A673 (cell line): ENCODE measurements around the gene CDC42BPA. TPM values are rescaled to one million over a fixed set of nuclear protein-coding genes. Genes with fewer than 3 reads are reported as not detected.

Experiments
- BruUV-seq: library from RNA; stranded (reverse); fragments of 400-500 nt; replicated peaks from 2 replicates; lab custom pipeline; 2021; lab: Mats Ljungman, UMichigan
- CTCF ChIA-PET: fragments of 300-600 bp; sonication (Branson Sonifier 250); formaldehyde crosslinking; loops from one replicate; lab custom pipeline; 2022; ENCODE audit warnings: antibody characterized with exemption; lab: Charles Lee
- POLR2A ChIA-PET: fragments of 300-600 bp; sonication (Branson Sonifier 250); formaldehyde crosslinking; loops from one replicate; lab custom pipeline; 2022; ENCODE audit warnings: antibody characterized with exemption; ENCODE audit not compliant: low non-redundant PET; lab: Charles Lee
- DNase-seq: peaks from one replicate; pipeline ENCODE4 v3.0.0-alpha.2; 2015; ENCODE audit warnings: low spot score
- H3K27ac ChIP-seq: fragments of 200-600 bp; sonication (generic); 2 replicates; pipeline ENCODE4 v1.5.1; 2016; ENCODE audit warnings: mixed run types, low read depth, mild to moderate bottlenecking, mixed read lengths, antibody characterized with exemption, low read length; ENCODE audit not compliant: poor library complexity, severe bottlenecking
- H3K27me3 ChIP-seq: fragments of 200-600 bp; sonication (generic); replicated peaks from 2 replicates; pipeline ENCODE4 v1.6.1; 2017; ENCODE audit warnings: mixed run types, low read depth, mild to moderate bottlenecking, mixed read lengths, antibody characterized with exemption, low read length; ENCODE audit not compliant: insufficient read depth, poor library complexity
- H3K36me3 ChIP-seq: fragments of 200-600 bp; sonication (generic); 2 replicates; pipeline ENCODE4 v1.6.1; 2016; ENCODE audit warnings: mixed run types, mild to moderate bottlenecking, mixed read lengths, antibody characterized with exemption, low read length; ENCODE audit not compliant: insufficient read depth, poor library complexity, severe bottlenecking
- H3K4me1 ChIP-seq: fragments of 200-600 bp; sonication (generic); 2 replicates; pipeline ENCODE4 v1.6.1; 2017; ENCODE audit warnings: mixed run types, mild to moderate bottlenecking, mixed read lengths, antibody characterized with exemption, low read length; ENCODE audit not compliant: insufficient read depth, poor library complexity, severe bottlenecking
- H3K4me3 ChIP-seq: fragments of 200-600 bp; sonication (generic); 2 replicates; pipeline ENCODE4 v1.5.1; 2016; ENCODE audit warnings: low read depth, mixed run types, mild to moderate bottlenecking, mixed read lengths, low read length; ENCODE audit not compliant: poor library complexity, severe bottlenecking
- H3K9me3 ChIP-seq: fragments of 200-600 bp; sonication (generic); 2 replicates; pipeline ENCODE4 v1.6.1; 2016; ENCODE audit warnings: mixed run types, low read depth, mild to moderate bottlenecking, mixed read lengths, antibody characterized with exemption, low read length; ENCODE audit not compliant: poor library complexity, severe bottlenecking
- EZH2 ChIP-seq: fragments of 200-600 bp; sonication (generic); IDR thresholded peaks from 2 replicates; pipeline ENCODE4 v1.6.1; 2017; ENCODE audit warnings: borderline replicate concordance, low read depth, mild to moderate bottlenecking, mixed read lengths, antibody characterized with exemption, low read length; ENCODE audit not compliant: poor library complexity, severe bottlenecking
- intact Hi-C: fragments of 100-400 bp; cut with micrococcal nuclease; formaldehyde crosslinking; loops from one replicate; pipeline ENCODE4 v1.10.0; 2022; ENCODE audit not compliant: unreplicated experiment
- total RNA-seq: library from RNA; stranded (reverse); gene quantifications from 2 replicates; pipeline ENCODE4 v1.2.3, GENCODE V29; 2021
- TF ChIP-seq, protein P1 (sequence below): fragments of 300-800, 200-600 bp; sonication (generic); conservative IDR thresholded peaks from 2 replicates; pipeline ENCODE4 v1.5.1; 2017; ENCODE audit warnings: low read depth, mild to moderate bottlenecking, antibody characterized with exemption, low read length, moderate library complexity, mixed read lengths

The CDC42BPA gene
- total RNA-seq, 1 experiment from 2014 or later: 21.7 TPM

DNA sequence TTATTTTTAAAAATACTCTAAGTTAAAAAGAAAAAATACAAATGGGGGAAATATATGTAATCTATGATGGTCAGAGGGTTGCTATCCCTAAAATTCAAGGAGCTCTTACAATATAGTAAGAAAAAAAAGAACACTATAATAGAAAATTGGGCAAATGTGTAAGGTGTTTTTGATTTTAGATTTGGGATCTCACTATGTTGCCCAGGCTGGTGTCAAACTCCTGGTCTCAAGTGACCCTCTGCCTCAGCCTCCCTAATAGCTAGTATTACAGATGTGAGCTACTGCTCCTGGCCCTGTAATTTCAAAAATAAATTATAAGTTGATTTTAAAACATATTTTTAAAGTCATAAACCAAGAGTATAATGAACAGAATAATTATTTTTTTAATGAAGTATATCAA lies 45.9 kb downstream of the CDC42BPA start:
- Histone ChIP-seq H3K36me3 (no peaks in the 10 kb centered on the region), H3K9me3 (no peaks in the 10 kb centered on the region), H3K27ac (no peak overlapping the region), H3K4me3 (no peak overlapping the region), H3K4me1 (no peaks in the 10 kb centered on the region), H3K27me3 (no peaks in the 10 kb centered on the region)
- ChIA-PET CTCF (no interaction called here), POLR2A (no interaction called here)
- no peak for DNase-seq
- intact Hi-C loops: no loop called here
- BruUV-seq: no TSS peak
- no peak for TF ChIP-seq EZH2
- TF ChIP-seq, protein P1, sequence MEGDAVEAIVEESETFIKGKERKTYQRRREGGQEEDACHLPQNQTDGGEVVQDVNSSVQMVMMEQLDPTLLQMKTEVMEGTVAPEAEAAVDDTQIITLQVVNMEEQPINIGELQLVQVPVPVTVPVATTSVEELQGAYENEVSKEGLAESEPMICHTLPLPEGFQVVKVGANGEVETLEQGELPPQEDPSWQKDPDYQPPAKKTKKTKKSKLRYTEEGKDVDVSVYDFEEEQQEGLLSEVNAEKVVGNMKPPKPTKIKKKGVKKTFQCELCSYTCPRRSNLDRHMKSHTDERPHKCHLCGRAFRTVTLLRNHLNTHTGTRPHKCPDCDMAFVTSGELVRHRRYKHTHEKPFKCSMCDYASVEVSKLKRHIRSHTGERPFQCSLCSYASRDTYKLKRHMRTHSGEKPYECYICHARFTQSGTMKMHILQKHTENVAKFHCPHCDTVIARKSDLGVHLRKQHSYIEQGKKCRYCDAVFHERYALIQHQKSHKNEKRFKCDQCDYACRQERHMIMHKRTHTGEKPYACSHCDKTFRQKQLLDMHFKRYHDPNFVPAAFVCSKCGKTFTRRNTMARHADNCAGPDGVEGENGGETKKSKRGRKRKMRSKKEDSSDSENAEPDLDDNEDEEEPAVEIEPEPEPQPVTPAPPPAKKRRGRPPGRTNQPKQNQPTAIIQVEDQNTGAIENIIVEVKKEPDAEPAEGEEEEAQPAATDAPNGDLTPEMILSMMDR: no peak

DNA sequence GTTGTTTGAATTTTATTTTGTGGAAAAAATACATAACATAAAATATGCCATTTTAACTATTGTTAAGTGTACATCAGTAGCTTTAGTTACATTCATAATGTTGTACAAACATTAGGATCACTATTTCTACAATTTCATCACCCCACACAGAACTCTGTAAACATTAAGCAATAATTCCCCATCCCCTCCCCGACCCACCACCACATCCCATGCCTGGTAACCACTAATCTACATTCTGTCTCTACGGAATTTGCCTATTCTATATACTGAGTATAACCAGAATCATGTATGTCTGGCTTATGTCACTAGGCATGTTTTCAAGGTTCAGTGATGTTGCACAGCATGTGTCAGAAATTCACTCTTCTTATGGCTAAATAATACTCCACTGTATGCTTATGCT lies 47.7 kb downstream of the CDC42BPA start:
- BruUV-seq: no TSS peak
- TF ChIP-seq, protein P1: no peak
- TF ChIP-seq EZH2: no peak
- intact Hi-C loops: no loop called here

DNA sequence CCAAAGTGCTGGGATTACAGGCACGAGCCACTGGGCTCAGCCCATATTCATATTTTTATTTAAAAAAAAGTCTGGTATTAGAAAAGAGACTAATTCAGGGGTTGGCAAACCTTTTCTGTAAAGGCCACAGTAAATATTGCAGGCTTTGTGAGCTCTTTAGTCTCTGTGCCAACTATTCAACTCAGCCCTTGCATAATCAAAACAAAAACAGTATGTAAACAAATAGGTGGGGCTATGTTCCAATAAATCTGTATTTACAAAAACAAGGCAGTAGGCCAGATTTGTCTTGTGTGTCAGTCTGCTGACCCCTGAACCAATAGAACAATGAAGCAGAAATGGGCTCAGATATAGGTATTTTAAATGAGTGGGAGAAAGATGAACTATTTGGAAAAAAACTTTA lies 49.3 kb downstream of the CDC42BPA start:
- Histone ChIP-seq H3K4me1 (peaks cover 10% of the 10 kb centered on the region), H3K27ac (no peak overlapping the region), H3K9me3 (no peaks in the 10 kb centered on the region), H3K27me3 (no peaks in the 10 kb centered on the region), H3K4me3 (no peak overlapping the region), H3K36me3 (no peaks in the 10 kb centered on the region)
- DNase-seq: no peak
- intact Hi-C loops: no loop called here
- CTCF ChIA-PET: no interaction called here
- TF ChIP-seq, protein P1: no peak
- no peak for TF ChIP-seq EZH2
- no TSS peak for BruUV-seq
- POLR2A ChIA-PET: interaction anchor here (0.7 kb wide), 1 partner anchor 92 kb away, joined by 5 read pairs; no protein-coding TSS in a partner anchor

More for the DNA sequence above, 47.7 kb downstream of the CDC42BPA start:
- ChIA-PET CTCF (no interaction called here), POLR2A (no interaction called here)
- Histone ChIP-seq H3K27ac (no peak overlapping the region), H3K4me1 (peaks cover 10% of the 10 kb centered on the region), H3K36me3 (no peaks in the 10 kb centered on the region), H3K9me3 (no peaks in the 10 kb centered on the region), H3K4me3 (no peak overlapping the region), H3K27me3 (no peaks in the 10 kb centered on the region)
- DNase-seq: no peak
